ENCODE measurements around the gene RPS6KA5.

The RPS6KA5 gene

DNA sequence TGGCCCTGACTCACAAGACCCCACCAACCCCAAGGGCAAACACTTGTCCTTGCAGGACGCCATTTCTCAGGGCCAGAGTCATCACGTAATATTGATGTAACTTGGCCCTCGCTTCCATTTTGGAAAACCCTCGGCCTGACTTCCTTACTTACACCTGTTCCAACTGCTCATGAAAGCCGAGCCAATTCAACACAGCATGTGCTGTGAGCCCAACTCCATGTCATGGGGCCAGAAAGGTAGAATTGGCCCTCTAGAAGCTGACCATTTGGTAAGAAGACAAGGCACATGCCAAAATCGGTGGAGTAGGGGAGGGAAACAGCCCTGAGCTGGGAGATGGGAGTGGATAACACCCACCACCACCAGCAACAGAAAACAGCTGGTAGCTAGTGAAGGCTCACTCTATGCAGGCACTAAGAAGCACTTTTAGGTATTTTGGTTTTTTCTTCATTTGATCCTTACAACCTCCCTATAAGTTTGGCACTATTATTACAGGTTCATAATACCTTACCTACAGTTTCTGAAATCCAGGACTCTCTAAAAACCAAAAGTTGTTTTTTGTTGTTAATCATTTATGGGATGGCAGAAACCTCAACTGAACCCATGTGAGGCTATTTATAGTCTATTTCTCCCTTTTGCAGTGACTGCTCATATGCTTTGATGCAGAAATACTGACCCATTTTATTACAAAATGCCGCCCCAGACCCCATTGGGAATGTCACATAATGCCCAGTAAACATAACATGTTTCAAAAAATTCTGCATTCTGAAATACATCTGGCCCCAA is 250.7 kb downstream of the RPS6KA5 start:
- Histone ChIP-seq H3K4me3 (ENCODE audit: low read length in 2 of 2) (no peak overlapping the region), H3K9me3 (ENCODE audit: control insufficient read depth in 2 of 2, low read length in 2 of 2) (no peaks in the 10 kb centered on the region), H3K9ac (ENCODE audit: low read length in 2 of 2) (no peak overlapping the region), H3K27me3 (ENCODE audit: control insufficient read depth in 1 of 2, insufficient read depth in 2 of 2, low read length in 2 of 2) (no peaks in the 10 kb centered on the region), H3K36me3 (ENCODE audit: control insufficient read depth in 2 of 2, insufficient read depth in 2 of 2, low read length in 2 of 2) (no peaks in the 10 kb centered on the region), H3K4me1 (ENCODE audit: control insufficient read depth, insufficient read depth, low read length) (peaks cover 40% of the 10 kb centered on the region), H3K27ac (ENCODE audit: low read length) (no peak overlapping the region)

DNA sequence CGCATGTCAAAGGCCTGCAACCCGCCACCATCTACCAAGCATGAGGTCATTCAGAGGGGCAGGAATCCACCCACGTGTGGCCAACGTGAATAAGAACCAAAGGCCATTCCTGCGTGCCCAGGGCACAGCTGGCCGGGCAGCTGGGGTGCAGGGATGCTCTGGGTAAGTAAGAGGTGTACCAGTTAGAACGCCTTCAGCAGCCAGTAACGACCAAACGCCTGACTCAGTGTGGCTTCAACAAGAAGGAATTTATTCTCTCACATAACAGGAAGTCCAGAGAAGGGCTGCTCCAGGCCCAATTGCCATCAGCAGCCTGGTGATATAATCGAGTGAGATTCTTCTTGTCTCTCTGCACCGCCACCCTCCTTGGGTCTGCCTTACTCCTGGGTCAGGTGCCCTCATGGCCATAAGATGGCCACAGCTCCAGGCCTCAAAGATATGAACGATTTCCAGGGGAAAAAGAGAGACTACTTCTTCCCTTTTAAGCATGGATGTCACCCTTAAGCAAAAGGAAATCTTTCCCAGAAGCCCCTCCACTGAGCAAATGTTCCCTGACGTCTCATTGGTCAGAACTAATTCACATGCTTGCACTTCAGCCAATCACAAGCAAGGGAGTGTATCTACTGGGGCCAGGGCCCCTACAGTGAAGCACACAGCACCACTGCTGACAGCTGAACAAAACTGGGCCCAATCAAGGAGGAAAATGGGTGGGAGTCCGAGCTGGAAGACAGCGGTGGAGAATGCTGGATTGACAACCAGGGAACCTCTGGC is 251.5 kb downstream of the RPS6KA5 start:
- Histone ChIP-seq H3K4me3 (ENCODE audit: low read length in 2 of 2) (no peak overlapping the region), H3K9ac (ENCODE audit: low read length in 2 of 2) (no peak overlapping the region), H3K27ac (ENCODE audit: low read length) (peak overlapping the region; percentile 62), H3K27me3 (ENCODE audit: control insufficient read depth in 1 of 2, insufficient read depth in 2 of 2, low read length in 2 of 2) (no peaks in the 10 kb centered on the region), H3K36me3 (ENCODE audit: control insufficient read depth in 2 of 2, insufficient read depth in 2 of 2, low read length in 2 of 2) (no peaks in the 10 kb centered on the region), H3K4me1 (ENCODE audit: control insufficient read depth, insufficient read depth, low read length) (peaks cover 32% of the 10 kb centered on the region), H3K9me3 (ENCODE audit: control insufficient read depth in 2 of 2, low read length in 2 of 2) (no peaks in the 10 kb centered on the region)

DNA sequence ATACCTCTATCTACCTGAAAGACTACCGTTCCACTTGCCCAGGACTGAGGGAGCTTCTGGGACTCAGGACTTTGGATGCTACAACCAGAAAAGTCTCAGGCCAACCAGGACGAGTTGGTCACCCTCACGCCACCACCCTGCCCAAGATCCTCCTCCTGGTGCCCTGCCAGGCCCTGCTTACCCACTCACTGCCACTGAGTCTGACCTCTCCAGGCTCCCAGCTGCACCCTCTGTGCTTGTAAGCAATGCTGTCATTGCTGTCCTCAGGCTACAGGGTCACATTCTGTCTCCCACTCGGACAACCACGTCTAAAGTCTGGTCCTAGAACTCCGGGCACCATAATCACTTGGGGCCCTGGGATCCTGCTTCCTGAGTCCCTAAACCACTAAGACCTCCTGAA is 253.4 kb downstream of the RPS6KA5 start:
- Histone ChIP-seq H3K36me3 (ENCODE audit: control insufficient read depth in 2 of 2, insufficient read depth in 2 of 2, low read length in 2 of 2) (no peaks in the 10 kb centered on the region), H3K9me3 (ENCODE audit: control insufficient read depth in 2 of 2, low read length in 2 of 2) (no peaks in the 10 kb centered on the region), H3K27ac (ENCODE audit: low read length) (peak overlapping the region; percentile 62), H3K4me1 (ENCODE audit: control insufficient read depth, insufficient read depth, low read length) (peaks cover 30% of the 10 kb centered on the region), H3K4me3 (ENCODE audit: low read length in 2 of 2) (no peak overlapping the region), H3K9ac (ENCODE audit: low read length in 2 of 2) (no peak overlapping the region), H3K27me3 (ENCODE audit: control insufficient read depth in 1 of 2, insufficient read depth in 2 of 2, low read length in 2 of 2) (no peaks in the 10 kb centered on the region)

DNA sequence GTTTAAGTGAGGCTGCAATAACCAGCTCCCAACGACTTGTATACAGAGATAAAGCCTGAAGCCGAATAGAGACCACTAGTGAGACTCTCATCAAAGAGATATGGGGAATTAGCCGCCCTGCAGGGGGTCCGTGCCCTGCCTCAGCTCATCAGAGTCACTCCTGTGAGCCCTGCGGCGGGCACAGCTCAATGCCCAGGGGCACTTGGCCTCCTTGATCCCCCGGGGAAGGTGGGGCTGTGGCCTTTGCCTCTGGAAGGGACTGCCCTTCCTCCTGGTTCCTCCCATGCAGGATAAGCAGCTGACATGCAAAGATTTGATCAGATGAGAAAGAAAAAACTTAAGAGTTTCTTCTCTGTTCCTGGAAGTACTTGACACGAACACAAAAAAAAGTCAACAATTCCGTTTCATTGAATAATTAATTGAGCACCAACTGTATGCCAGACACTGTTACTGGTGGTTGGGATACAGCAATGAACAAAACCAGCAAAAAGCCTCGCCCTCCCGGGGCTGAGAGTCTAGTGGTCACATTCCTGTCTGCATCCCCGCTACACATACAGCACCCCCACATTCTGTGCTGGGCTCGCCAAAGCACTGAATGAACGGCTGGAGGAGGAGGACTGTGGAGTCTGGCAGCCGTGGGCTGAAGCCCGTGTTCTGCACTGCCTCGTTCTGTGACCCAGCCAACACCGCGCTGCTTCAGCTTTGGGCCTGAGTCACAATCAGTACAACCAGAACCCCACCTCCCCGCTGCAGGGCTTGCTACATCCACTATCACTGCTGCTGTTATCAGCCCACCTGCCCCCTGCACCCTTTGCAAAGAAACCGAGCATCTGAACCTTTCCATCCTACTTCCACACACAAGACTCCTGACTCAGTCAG is 254.5 kb downstream of the RPS6KA5 start:
- Histone ChIP-seq H3K9me3 (ENCODE audit: control insufficient read depth in 2 of 2, low read length in 2 of 2) (no peaks in the 10 kb centered on the region), H3K27me3 (ENCODE audit: control insufficient read depth in 1 of 2, insufficient read depth in 2 of 2, low read length in 2 of 2) (no peaks in the 10 kb centered on the region), H3K27ac (ENCODE audit: low read length) (no peak overlapping the region), H3K4me1 (ENCODE audit: control insufficient read depth, insufficient read depth, low read length) (peaks cover 30% of the 10 kb centered on the region), H3K36me3 (ENCODE audit: control insufficient read depth in 2 of 2, insufficient read depth in 2 of 2, low read length in 2 of 2) (no peaks in the 10 kb centered on the region), H3K9ac (ENCODE audit: low read length in 2 of 2) (no peak overlapping the region), H3K4me3 (ENCODE audit: low read length in 2 of 2) (no peak overlapping the region)

DNA sequence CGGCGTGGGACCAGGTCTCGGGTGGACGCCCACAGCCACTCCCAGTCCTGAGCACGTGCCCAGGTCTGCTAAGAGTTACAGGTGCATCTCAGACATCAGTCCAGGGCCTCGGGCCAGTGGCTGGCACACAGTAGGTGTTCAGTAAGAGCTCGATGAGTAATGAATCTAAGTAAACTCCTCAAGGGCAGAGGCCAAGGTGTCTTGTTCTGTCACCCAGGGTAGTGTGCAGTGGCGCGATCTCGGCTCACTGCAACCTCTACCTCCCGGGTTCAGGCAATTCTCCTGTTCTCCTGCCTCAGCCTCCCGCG is 255.4 kb downstream of the RPS6KA5 start:
- Histone ChIP-seq H3K4me3 (ENCODE audit: low read length in 2 of 2) (no peak overlapping the region), H3K9ac (ENCODE audit: low read length in 2 of 2) (no peak overlapping the region), H3K27ac (ENCODE audit: low read length) (no peak overlapping the region), H3K4me1 (ENCODE audit: control insufficient read depth, insufficient read depth, low read length) (peaks cover 25% of the 10 kb centered on the region), H3K9me3 (ENCODE audit: control insufficient read depth in 2 of 2, low read length in 2 of 2) (no peaks in the 10 kb centered on the region), H3K36me3 (ENCODE audit: control insufficient read depth in 2 of 2, insufficient read depth in 2 of 2, low read length in 2 of 2) (no peaks in the 10 kb centered on the region), H3K27me3 (ENCODE audit: control insufficient read depth in 1 of 2, insufficient read depth in 2 of 2, low read length in 2 of 2) (no peaks in the 10 kb centered on the region)

DNA sequence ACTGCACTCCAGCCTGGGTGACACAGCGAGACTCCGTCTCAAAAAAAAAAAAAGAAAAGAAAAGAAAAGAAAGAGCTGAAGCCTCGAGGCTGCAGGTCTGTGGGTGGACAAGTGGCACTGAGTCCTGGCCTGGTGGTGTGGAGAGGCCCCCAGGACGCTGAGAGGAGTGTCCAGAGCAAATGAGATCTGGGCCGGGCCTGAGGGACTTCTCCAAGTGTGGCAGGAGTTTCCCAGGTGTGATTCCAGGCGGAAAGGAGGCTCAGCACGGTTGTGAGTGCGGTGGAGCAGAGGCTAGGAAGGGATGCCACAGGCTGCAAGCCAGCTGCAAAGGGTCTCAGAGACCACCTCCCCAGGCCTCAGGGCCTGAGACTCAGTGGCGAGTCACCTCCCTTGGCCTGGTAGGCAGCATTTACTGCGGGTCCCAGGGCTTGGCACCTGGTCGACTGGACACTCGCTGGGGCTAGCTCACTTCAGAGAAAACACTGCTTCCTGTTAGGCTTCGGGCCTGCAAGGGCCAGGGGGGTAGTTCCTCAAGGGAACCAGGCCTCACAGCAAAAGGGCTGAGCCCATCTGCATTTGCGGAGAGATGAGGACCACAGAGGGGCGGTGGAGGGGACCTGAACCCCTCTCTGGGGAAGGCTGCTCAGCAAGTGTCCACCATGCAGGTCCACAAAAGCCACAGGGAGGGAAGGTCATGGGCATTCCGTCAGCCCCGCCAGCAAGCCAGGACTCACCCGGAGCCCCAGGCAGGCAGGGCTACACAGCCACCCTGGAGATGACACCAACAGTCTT is 256.0 kb downstream of the RPS6KA5 start:
- no peaks in the 10 kb centered on the region for H3K36me3 ChIP-seq (ENCODE audit: control insufficient read depth in 2 of 2, insufficient read depth in 2 of 2, low read length in 2 of 2)
- H3K27ac ChIP-seq (ENCODE audit: low read length): no peak overlapping the region
- no peak overlapping the region for H3K9ac ChIP-seq (ENCODE audit: low read length in 2 of 2)
- no peak overlapping the region for H3K4me3 ChIP-seq (ENCODE audit: low read length in 2 of 2)
- no peaks in the 10 kb centered on the region for H3K27me3 ChIP-seq (ENCODE audit: control insufficient read depth in 1 of 2, insufficient read depth in 2 of 2, low read length in 2 of 2)
- H3K4me1 ChIP-seq (ENCODE audit: control insufficient read depth, insufficient read depth, low read length): peaks cover 25% of the 10 kb centered on the region
- H3K9me3 ChIP-seq (ENCODE audit: control insufficient read depth in 2 of 2, low read length in 2 of 2): no peaks in the 10 kb centered on the region

DNA sequence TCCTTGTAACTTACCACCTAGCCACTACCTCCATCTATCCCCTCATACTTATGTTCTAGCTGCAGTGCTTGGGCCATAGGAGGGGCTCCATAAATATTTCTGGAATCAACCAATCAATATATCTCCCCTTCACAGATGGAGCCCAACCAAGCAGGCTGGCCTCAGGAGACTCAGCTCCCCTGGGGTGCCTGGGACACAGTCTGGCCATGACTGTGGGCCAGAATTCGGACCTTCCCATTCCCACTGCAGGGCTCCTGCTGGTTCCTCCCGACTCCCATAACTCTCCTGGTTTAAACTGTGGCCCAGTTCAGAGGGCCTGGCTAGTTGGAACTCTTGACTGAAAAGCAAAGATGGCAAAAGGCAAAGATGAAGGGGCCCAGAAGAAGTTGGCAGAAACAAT is 257.2 kb downstream of the RPS6KA5 start:
- no peak overlapping the region for H3K9ac ChIP-seq (ENCODE audit: low read length in 2 of 2)
- no peaks in the 10 kb centered on the region for H3K36me3 ChIP-seq (ENCODE audit: control insufficient read depth in 2 of 2, insufficient read depth in 2 of 2, low read length in 2 of 2)
- H3K27ac ChIP-seq (ENCODE audit: low read length): no peak overlapping the region
- no peak overlapping the region for H3K4me3 ChIP-seq (ENCODE audit: low read length in 2 of 2)
- H3K27me3 ChIP-seq (ENCODE audit: control insufficient read depth in 1 of 2, insufficient read depth in 2 of 2, low read length in 2 of 2): no peaks in the 10 kb centered on the region
- H3K4me1 ChIP-seq (ENCODE audit: control insufficient read depth, insufficient read depth, low read length): peaks cover 20% of the 10 kb centered on the region
- no peaks in the 10 kb centered on the region for H3K9me3 ChIP-seq (ENCODE audit: control insufficient read depth in 2 of 2, low read length in 2 of 2)

DNA sequence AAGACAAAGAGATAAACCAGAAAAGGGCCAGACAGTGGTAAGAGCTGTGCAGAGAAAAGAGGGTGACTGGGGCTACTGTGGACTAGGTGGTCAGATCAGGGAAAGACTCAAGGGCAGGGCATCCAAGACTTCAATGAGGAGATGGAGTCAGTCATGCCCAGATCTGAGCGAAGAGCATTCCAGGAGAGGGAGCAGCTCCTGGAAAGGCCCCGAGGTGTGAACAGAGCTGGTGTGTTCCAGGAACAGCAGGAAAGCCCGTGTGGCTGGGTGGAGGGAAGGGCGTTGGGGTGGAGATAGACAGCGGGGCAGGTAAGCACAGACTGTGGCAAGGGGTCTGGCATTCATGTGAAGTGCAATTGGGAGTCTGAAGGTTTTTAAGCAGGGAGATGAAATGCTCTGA is 261.0 kb downstream of the RPS6KA5 start:
- no peaks in the 10 kb centered on the region for H3K9me3 ChIP-seq (ENCODE audit: control insufficient read depth in 2 of 2, low read length in 2 of 2)
- peaks cover 0 to 2% of the 10 kb centered on the region in 2 donors for H3K36me3 ChIP-seq (ENCODE audit: control insufficient read depth in 2 of 2, insufficient read depth in 2 of 2, low read length in 2 of 2)
- H3K9ac ChIP-seq (ENCODE audit: low read length in 2 of 2): no peak overlapping the region
- no peaks in the 10 kb centered on the region for H3K4me1 ChIP-seq (ENCODE audit: control insufficient read depth, insufficient read depth, low read length)
- H3K27ac ChIP-seq (ENCODE audit: low read length): no peak overlapping the region
- H3K4me3 ChIP-seq (ENCODE audit: low read length in 2 of 2): no peak overlapping the region
- no peaks in the 10 kb centered on the region for H3K27me3 ChIP-seq (ENCODE audit: control insufficient read depth in 1 of 2, insufficient read depth in 2 of 2, low read length in 2 of 2)

DNA sequence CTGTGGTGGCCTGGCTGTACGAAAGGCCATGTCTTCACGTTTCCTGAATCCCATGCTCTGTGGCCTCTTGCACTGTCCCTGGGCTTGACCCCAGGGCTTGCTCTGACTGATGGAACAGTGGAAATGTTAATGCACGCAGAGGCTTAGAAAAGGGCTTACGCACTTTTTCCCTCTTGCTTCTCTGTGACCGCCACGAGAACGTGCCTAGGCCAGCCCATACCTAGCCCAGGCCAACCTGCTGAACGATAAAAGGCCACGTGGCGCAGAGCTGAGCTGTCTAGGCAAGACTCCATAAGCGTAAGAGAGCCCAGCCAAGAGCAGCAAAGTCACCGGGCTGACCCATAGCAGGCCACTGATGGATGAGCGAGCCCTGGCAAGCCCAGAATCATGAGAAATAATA is 262.5 kb downstream of the RPS6KA5 start:
- no peaks in the 10 kb centered on the region for H3K4me1 ChIP-seq (ENCODE audit: control insufficient read depth, insufficient read depth, low read length)
- H3K36me3 ChIP-seq (ENCODE audit: control insufficient read depth in 2 of 2, insufficient read depth in 2 of 2, low read length in 2 of 2): peaks cover 0 to 2% of the 10 kb centered on the region in 2 donors
- H3K27ac ChIP-seq (ENCODE audit: low read length): no peak overlapping the region
- H3K9ac ChIP-seq (ENCODE audit: low read length in 2 of 2): no peak overlapping the region
- H3K4me3 ChIP-seq (ENCODE audit: low read length in 2 of 2): no peak overlapping the region
- no peaks in the 10 kb centered on the region for H3K27me3 ChIP-seq (ENCODE audit: control insufficient read depth in 1 of 2, insufficient read depth in 2 of 2, low read length in 2 of 2)
- H3K9me3 ChIP-seq (ENCODE audit: control insufficient read depth in 2 of 2, low read length in 2 of 2): no peaks in the 10 kb centered on the region

Measured in stomach smooth muscle (tissue), 2 donors.